Endothelial cell of umbilical vein (primary cell): ENCODE data around the gene CHST15. TPM values are rescaled to one million over a fixed set of nuclear protein-coding genes. Genes with fewer than 3 reads are reported as not detected.

Source experiments
- BruUV-seq: library from RNA; stranded (reverse); fragments of 400-500 nt; replicated peaks from 2 replicates; lab custom pipeline; 2021; lab: Mats Ljungman, UMichigan
- CTCF ChIA-PET: fragments of 300-600, 350-600 bp; sonication (Branson Sonifier 250); formaldehyde crosslinking; loops from one replicate; lab custom pipeline; 2021; ENCODE audit warnings: antibody characterized with exemption, inconsistent platforms; lab: Charles Lee
- POLR2A ChIA-PET: fragments of 300-600, 350-600 bp; sonication (Branson Sonifier 250); formaldehyde crosslinking; loops from one replicate; lab custom pipeline; 2021; ENCODE audit warnings: antibody characterized with exemption, inconsistent platforms; lab: Charles Lee
- DNase-seq: peaks from one replicate; pipeline ENCODE4 v3.0.0-alpha.2; 2011; ENCODE audit warnings: low read depth, low spot score
- FAIRE-seq: peaks from 2 replicates; lab custom pipeline; 2011; peaks lifted over from hg19 to GRCh38; lab: Jason Lieb, UNC
- H2AFZ ChIP-seq: 2 replicates; pipeline ENCODE4 v1.6.0; 2012; ENCODE audit warnings: low read depth, low read length, control low read depth, inconsistent platforms
- H3K27ac ChIP-seq: 2 replicates; pipeline ENCODE4 v1.5.1; 2011; ENCODE audit warnings: low read depth, mild to moderate bottlenecking, control low read depth, low read length, moderate library complexity; ENCODE audit not compliant: insufficient read depth
- H3K27me3 ChIP-seq, 2 experiments: 2 replicates each; pipeline versions ENCODE4 v1.6.0 to v1.6.1; 2011; ENCODE audit warnings: low read length in 2 of 2, mixed read lengths in 1 of 2; ENCODE audit not compliant: control insufficient read depth in 2 of 2, insufficient read depth in 2 of 2
- H3K36me3 ChIP-seq, 2 experiments: 2 replicates in 1 of 2; 3 replicates in 1 of 2; pipeline ENCODE4 v1.5.1; 2011; ENCODE audit warnings: low read length in 2 of 2, mild to moderate bottlenecking in 1 of 2, moderate library complexity in 1 of 2; ENCODE audit not compliant: control insufficient read depth in 2 of 2, insufficient read depth in 2 of 2; ENCODE audit errors: extremely low read depth in 1 of 2
- H3K4me1 ChIP-seq: 3 replicates; pipeline ENCODE4 v1.5.1; 2011; ENCODE audit warnings: mild to moderate bottlenecking, low read length; ENCODE audit not compliant: control insufficient read depth, insufficient read depth; ENCODE audit errors: extremely low read depth
- H3K4me2 ChIP-seq: 2 replicates; pipeline ENCODE4 v1.6.1; 2011; ENCODE audit warnings: low read length, control low read depth, mixed read lengths; ENCODE audit not compliant: insufficient read depth
- H3K4me3 ChIP-seq, 3 experiments: fragments of 200-600 bp in 1 of 3; sonication (generic), shearing (Covaris generic) in 1 of 3; replicated peaks in 1 of 3; 2 replicates each; pipeline ENCODE4 v1.5.1; 2011 to 2016; ENCODE audit warnings: control low read depth in 3 of 3, low read length in 3 of 3, mild to moderate bottlenecking in 2 of 3, inconsistent platforms in 1 of 3, low read depth in 1 of 3, moderate library complexity in 1 of 3; ENCODE audit not compliant: insufficient read depth in 1 of 3
- H3K79me2 ChIP-seq: 2 replicates; pipeline ENCODE4 v1.6.0; 2012; ENCODE audit warnings: low read length, inconsistent platforms; ENCODE audit not compliant: control insufficient read depth, insufficient read depth
- H3K9ac ChIP-seq: replicated peaks from 2 replicates; pipeline ENCODE3; 2011; ENCODE audit warnings: low read length, control low read depth; ENCODE audit not compliant: insufficient read depth; ENCODE audit errors: extremely low read depth
- H3K9me1 ChIP-seq: replicated peaks from 3 replicates; pipeline ENCODE4 v1.6.0; 2011; ENCODE audit warnings: mild to moderate bottlenecking, low read length; ENCODE audit not compliant: control insufficient read depth, insufficient read depth; ENCODE audit errors: extremely low read depth
- H3K9me3 ChIP-seq: replicated peaks from 2 replicates; pipeline ENCODE4 v1.5.1; 2012; ENCODE audit warnings: low read length, inconsistent platforms; ENCODE audit not compliant: control insufficient read depth, insufficient read depth
- H4K20me1 ChIP-seq: replicated peaks from 2 replicates; pipeline ENCODE3; 2011; ENCODE audit warnings: mild to moderate bottlenecking, low read length; ENCODE audit not compliant: control insufficient read depth, insufficient read depth; ENCODE audit errors: extremely low read depth
- CTCF ChIP-seq, 2 donors: IDR thresholded peaks; 1 replicate in 1 of 2; 2 replicates in 1 of 2; pipeline ENCODE4 v1.5.1; 2011; ENCODE audit warnings: low read length in 2 of 2, mild to moderate bottlenecking in 2 of 2, moderate library complexity in 2 of 2, control low read depth in 1 of 2, inconsistent platforms in 1 of 2, low read depth in 1 of 2; ENCODE audit not compliant: insufficient read depth in 1 of 2; ENCODE audit errors: extremely low read depth in 1 of 2
- EZH2 ChIP-seq: IDR thresholded peaks from 2 replicates; pipeline ENCODE4 v1.6.1; 2012; ENCODE audit warnings: borderline replicate concordance, low read depth, mild to moderate bottlenecking, moderate library complexity, low read length, inconsistent platforms; ENCODE audit not compliant: severe bottlenecking
- FOS ChIP-seq: IDR thresholded peaks from 2 replicates; pipeline ENCODE4 v1.6.1; 2011; ENCODE audit warnings: mild to moderate bottlenecking, low read length, moderate library complexity, borderline replicate concordance; ENCODE audit not compliant: insufficient read depth
- GATA2 ChIP-seq: IDR thresholded peaks from 2 replicates; pipeline ENCODE4 v1.7.0; 2011; ENCODE audit warnings: low read depth, mild to moderate bottlenecking, moderate library complexity, mixed read lengths, low read length; ENCODE audit not compliant: insufficient read length, insufficient read depth
- JUN ChIP-seq: IDR thresholded peaks from 2 replicates; pipeline ENCODE4 v1.6.1; 2011; ENCODE audit warnings: borderline replicate concordance, low read depth; ENCODE audit not compliant: insufficient read length, insufficient read depth
- MAX ChIP-seq: IDR thresholded peaks from 2 replicates; pipeline ENCODE4 v1.6.1; 2011; ENCODE audit not compliant: insufficient read depth, insufficient read length
- MYC ChIP-seq: IDR thresholded peaks from one replicate; pipeline ENCODE4 v1.6.1; 2011; ENCODE audit warnings: mild to moderate bottlenecking, low read depth, low read length
- POLR2A ChIP-seq: IDR thresholded peaks from 2 replicates; pipeline ENCODE4 v1.6.1; 2012; ENCODE audit warnings: low read depth, mild to moderate bottlenecking, control low read depth, low read length
- POLR2AphosphoS5 ChIP-seq: IDR thresholded peaks from 2 replicates; pipeline ENCODE4 v1.6.1; 2012; ENCODE audit warnings: low read depth, mild to moderate bottlenecking, control low read depth, low read length, moderate library complexity; ENCODE audit not compliant: insufficient read depth
- dilution Hi-C: fragments of 300-500 bp; cut with MboI; formaldehyde crosslinking; loops from one replicate; pipeline ENCODE4 v1.15.0; 2019; ENCODE audit warnings: low sequenced_read_pairs; ENCODE audit not compliant: extremely low pct_ligation_motif_present
- intact Hi-C: fragments of 100-400 bp; cut with micrococcal nuclease; formaldehyde crosslinking; loops from one replicate; pipeline ENCODE4 v1.10.0; 2022
- polyA plus RNA-seq, 4 experiments: library from polyadenylated mRNA; depleted of rRNA in 3 of 4; stranded (reverse) in 3 of 4; unstranded in 1 of 4; fragments of >200 nt; gene quantifications; 2 replicates each; pipeline versions ENCODE4 v1.2.1 to v1.2.3, GENCODE V29; 2011 to 2012; ENCODE audit warnings: missing spikeins in 1 of 4
- total RNA-seq: library from RNA; stranded (reverse); gene quantifications from 2 replicates; pipeline ENCODE4 v1.2.3, GENCODE V29; 2021

Gene CHST15
- total and polyA plus RNA-seq, 2 donors (not counting 3 experiments of a cell fraction or from before 2014, with no cell fraction given), result 23.1 to 29.2 TPM

- Histone ChIP-seq H3K9me3 (no peaks in the 10 kb centered on the region), H3K4me3 (no peak overlapping the region), H3K9ac (no peak overlapping the region), H4K20me1 (no peaks in the 10 kb centered on the region), H3K9me1 (no peaks in the 10 kb centered on the region), H3K4me2 (no peak overlapping the region), H3K27me3 (no peaks in the 10 kb centered on the region), H3K4me1 (no peaks in the 10 kb centered on the region), H3K27ac (no peak overlapping the region), H2AFZ (no peak overlapping the region), H3K79me2 (no peaks in the 10 kb centered on the region), H3K36me3 (peaks cover 0 to 9% of the 10 kb centered on the region in 2 experiments)
- no peak for FAIRE-seq
- CTCF ChIA-PET, result interaction anchor here (2.4 to 7.4 kb wide), 2 partner anchors 35 to 359 kb away, joined by 8 to 49 read pairs; no protein-coding TSS in a partner anchor
- POLR2A ChIA-PET, result no interaction called here
- dilution Hi-C loops (no loop called here), intact Hi-C loops (no loop called here)
- no TSS peak for BruUV-seq
- TF ChIP-seq POLR2A (no peak), FOS (no peak), MYC (no peak), CTCF (IDR thresholded peaks at IDR 0.05; ENCODE audit: extremely low read depth in 1 of 2, insufficient read depth in 1 of 2, low read depth in 1 of 2, low read length in 2 of 2) (no peak), JUN (no peak), GATA2 (no peak), EZH2 (no peak), POLR2AphosphoS5 (no peak), MAX (no peak)
- no peak for DNase-seq
Measured at GRCh38 chr10:124030061-124030460, 63.3 kb downstream of the CHST15 start.
